Psoas muscle (tissue), 8 donors: Measurements from ENCODE around the gene MEP1B. TPM values are rescaled to one million over a fixed set of nuclear protein-coding genes. Genes with fewer than 3 reads are reported as not detected.

Source experiments
- ATAC-seq, 4 donors: fragments of 200-7000 bp; cut with Tn5 transposase; one replicate each; pipeline ENCODE4 v1.9.1; 2020; ENCODE audit warnings: moderate library complexity in 3 of 4, mild to moderate bottlenecking in 2 of 4
- DNase-seq, 2 donors: peaks; one replicate each; pipeline ENCODE4 v3.0.0-alpha.2; 2020
- H3K27ac ChIP-seq: fragments of 200-600 bp; one replicate; pipeline ENCODE4 v1.8.0; 2022
- H3K27me3 ChIP-seq, 3 donors: fragments of 200-600 bp in 1 of 3; one replicate each; pipeline versions ENCODE4 v1.6.1 to v1.8.0; 2013 to 2022; ENCODE audit warnings: low read length in 2 of 3, mild to moderate bottlenecking in 2 of 3, moderate library complexity in 1 of 3; ENCODE audit not compliant: insufficient read depth in 3 of 3
- H3K36me3 ChIP-seq, 2 donors: fragments of 200-600 bp in 1 of 2; one replicate each; pipeline versions ENCODE4 v1.6.1 to v1.8.0; 2013 to 2022; ENCODE audit warnings: low read depth in 1 of 2, mild to moderate bottlenecking in 1 of 2, moderate library complexity in 1 of 2; ENCODE audit not compliant: insufficient read depth in 1 of 2
- H3K4me1 ChIP-seq: fragments of 200-600 bp; one replicate; pipeline ENCODE4 v1.8.0; 2022
- H3K4me3 ChIP-seq: fragments of 200-600 bp; one replicate; pipeline ENCODE4 v1.8.0; 2022; ENCODE audit warnings: mild to moderate bottlenecking
- H3K9me3 ChIP-seq: fragments of 200-600 bp; one replicate; pipeline ENCODE4 v1.8.0; 2022
- WGBS, 3 donors: extraction: QIAGEN DNeasy Blood & Tissue Kit; methylation state at CpG; one replicate each; pipeline versions ENCODE4 v1.1.6 to v1.1.7; 2013; 5-methylcytosine and 5-hydroxymethylcytosine counted together
- intact Hi-C, 2 donors: fragments of 100-400 bp; cut with DNase I; formaldehyde crosslinking; loops; one replicate each; pipeline versions ENCODE4 v1.11.0 to v1.14.2; 2022
- polyA plus RNA-seq, 3 donors: library from polyadenylated mRNA; stranded (reverse); fragments of 200-250 nt; gene quantifications; one replicate each; pipeline ENCODE4 v1.2.3, GENCODE V29; 2013
- total RNA-seq, 4 donors: library from RNA; stranded (reverse); fragmentation: NEBNext Ultra II Directional in 2 of 4; extraction: Animal tissue kit (Norgen Biotek cat#: 25700) in 2 of 4; gene quantifications; one replicate each; pipeline versions ENCODE4 v1.2.1 to v1.2.4, GENCODE V29; 2021 to 2023
- TF ChIP-seq, protein P1 (sequence below): fragments of 200-600 bp; IDR thresholded peaks from one replicate; pipeline ENCODE4 v1.8.0; 2022; ENCODE audit warnings: antibody characterized with exemption
- donor health status: healthy with polysubstance abuse.
- donor health status: DM: no; HTN: no; CAD: no; lungs with moderate emphysema.
- donor health status: Bipolar disorder and iron deficiency.
- donor health status: healthy.
- donor health status: DM: yes; HTN: yes; CAD: no.
- donor health status: DM: no; HTN: no; CAD: no.
- donor health status: DM: no; HTN: no; CAD: no.
- donor health status: DM: yes; HTN: yes; CAD: no.

Gene MEP1B
- total and polyA plus RNA-seq, 7 donors: 0.16 to 0.38 TPM; not detected in 5

DNA sequence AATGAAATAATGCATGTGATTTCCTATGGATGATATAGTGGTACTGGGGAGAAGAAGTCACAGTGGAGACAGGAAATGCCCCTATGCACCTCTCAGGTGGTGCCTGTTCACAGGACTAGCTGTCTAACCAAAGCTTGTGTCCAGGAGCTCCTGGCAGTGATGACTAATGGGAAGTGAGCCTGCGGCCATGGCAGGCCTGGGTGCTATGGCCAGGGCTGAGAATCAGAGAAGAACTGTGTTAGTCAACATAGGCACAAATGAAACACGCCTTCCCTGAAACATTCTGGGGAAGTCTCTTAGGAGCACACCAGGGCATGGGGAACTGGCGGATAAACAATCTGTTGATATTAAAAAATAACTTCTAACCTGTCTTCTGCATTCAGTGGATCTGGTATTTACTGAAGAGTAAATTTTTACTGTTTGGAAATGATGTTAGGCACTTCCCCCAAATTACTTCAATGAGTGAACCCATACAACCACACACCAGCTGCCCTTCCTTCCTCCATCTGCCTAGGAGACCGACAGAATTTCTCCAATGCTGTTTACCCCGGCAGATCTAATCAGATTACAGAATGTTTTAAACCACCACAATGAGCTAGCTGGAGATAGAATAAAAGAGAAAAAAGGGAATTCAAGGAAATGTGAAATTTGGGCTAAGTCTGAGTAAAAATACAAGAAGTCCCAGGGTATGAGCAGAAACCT is 67.4 kb downstream of the MEP1B start:
- TF ChIP-seq, protein P1, sequence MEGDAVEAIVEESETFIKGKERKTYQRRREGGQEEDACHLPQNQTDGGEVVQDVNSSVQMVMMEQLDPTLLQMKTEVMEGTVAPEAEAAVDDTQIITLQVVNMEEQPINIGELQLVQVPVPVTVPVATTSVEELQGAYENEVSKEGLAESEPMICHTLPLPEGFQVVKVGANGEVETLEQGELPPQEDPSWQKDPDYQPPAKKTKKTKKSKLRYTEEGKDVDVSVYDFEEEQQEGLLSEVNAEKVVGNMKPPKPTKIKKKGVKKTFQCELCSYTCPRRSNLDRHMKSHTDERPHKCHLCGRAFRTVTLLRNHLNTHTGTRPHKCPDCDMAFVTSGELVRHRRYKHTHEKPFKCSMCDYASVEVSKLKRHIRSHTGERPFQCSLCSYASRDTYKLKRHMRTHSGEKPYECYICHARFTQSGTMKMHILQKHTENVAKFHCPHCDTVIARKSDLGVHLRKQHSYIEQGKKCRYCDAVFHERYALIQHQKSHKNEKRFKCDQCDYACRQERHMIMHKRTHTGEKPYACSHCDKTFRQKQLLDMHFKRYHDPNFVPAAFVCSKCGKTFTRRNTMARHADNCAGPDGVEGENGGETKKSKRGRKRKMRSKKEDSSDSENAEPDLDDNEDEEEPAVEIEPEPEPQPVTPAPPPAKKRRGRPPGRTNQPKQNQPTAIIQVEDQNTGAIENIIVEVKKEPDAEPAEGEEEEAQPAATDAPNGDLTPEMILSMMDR: no peak
- Histone ChIP-seq H3K36me3 (no peaks in the 10 kb centered on the region), H3K4me3 (no peak overlapping the region), H3K27ac (no peak overlapping the region), H3K4me1 (no peaks in the 10 kb centered on the region), H3K27me3 (no peaks in the 10 kb centered on the region), H3K9me3 (no peaks in the 10 kb centered on the region)
- WGBS, 3 donors: 79 to 80% (median 80%) methylated on average over 5 of the region's 5 CpGs
- DNase-seq (no peak), ATAC-seq (no peak)
- intact Hi-C loops: no loop called here

DNA sequence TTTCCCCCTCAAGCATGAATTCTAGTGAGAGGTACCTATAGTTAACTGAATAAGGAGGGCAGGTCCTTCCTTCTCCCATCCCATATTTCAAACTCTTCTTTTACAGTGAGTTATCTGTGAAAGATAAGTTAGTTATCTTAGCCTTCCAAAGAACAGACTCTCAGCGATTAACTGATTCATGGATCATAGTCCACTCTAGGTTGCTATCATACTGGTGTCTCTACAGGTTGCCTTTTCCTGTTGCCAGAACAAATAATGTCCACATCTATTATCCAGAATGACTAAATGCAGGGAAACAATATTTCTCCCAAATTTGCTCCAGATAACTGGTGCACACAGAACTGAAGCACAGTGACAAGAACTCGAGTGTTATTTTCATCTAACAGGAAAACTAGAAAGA is 68.3 kb downstream of the MEP1B start:
- TF ChIP-seq, protein P1: no peak
- no peaks in the 10 kb centered on the region for H3K9me3 ChIP-seq
- intact Hi-C loops: no loop called here
- H3K27me3 ChIP-seq: no peaks in the 10 kb centered on the region
- H3K36me3 ChIP-seq: no peaks in the 10 kb centered on the region
- no peak for DNase-seq
- ATAC-seq: no peak
- H3K27ac ChIP-seq: no peak overlapping the region
- no peaks in the 10 kb centered on the region for H3K4me1 ChIP-seq
- H3K4me3 ChIP-seq: no peak overlapping the region
- WGBS, 3 donors: 83 to 91% (median 86%) methylated on average over 2 of the region's 2 CpGs

DNA sequence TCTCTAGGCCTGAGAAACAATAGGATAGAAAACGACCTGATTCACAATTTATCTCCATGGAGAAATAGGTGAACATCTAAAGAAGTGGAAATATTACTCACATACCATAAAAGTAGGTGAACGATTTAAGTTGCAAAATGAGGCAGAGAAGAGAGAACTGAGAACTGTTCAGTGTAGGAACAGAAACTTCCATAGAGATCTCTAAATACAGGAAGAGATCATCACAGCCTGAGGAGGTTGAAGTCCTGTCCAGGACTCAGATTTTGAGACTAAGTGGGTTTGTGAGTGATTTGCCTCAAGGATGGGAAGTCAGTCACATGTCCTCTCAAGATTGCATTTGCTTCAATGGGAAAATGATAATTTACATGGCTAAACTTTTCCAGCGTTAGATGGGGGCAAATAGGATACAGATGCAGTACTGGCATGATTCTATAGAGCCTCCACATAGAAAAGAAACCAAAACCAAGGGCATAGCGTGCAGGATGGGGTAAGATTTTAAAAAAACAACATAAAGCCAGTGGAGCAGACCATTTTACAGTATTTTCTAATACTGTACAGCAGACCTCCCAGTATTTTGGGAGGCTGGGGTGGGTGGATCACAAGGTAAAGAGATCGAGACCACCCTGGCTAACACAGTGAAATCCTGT is 68.8 kb downstream of the MEP1B start:
- Histone ChIP-seq H3K4me1 (no peaks in the 10 kb centered on the region), H3K9me3 (no peaks in the 10 kb centered on the region), H3K27me3 (no peaks in the 10 kb centered on the region), H3K36me3 (no peaks in the 10 kb centered on the region), H3K27ac (no peak overlapping the region), H3K4me3 (no peak overlapping the region)
- intact Hi-C loops: no loop called here
- ATAC-seq (no peak), DNase-seq (no peak)
- TF ChIP-seq, protein P1: no peak
- 79 to 82% (median 81%) methylated on average over 5 of the region's 5 CpGs for WGBS, 3 donors

DNA sequence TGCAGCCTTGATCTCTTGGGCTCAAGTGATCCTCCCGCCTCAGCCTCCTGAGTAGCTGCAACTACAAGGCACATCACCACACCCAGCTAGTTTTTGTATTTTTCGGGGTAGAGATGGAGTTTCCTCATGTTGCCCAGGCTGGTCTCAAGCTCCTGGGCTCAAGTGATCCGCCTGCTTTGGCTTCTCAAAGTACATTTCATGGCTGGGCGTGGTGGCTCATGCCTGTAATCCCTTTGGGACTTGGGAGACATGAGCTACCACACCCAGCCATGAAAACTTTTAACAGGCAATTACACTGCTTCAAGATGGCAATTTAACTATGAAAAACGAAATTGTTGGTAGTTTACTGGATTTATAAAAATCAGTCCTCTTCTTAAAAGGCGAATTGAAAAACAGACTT is 69.7 kb downstream of the MEP1B start:
- Histone ChIP-seq H3K27ac (no peak overlapping the region), H3K4me1 (no peaks in the 10 kb centered on the region), H3K9me3 (no peaks in the 10 kb centered on the region), H3K4me3 (no peak overlapping the region), H3K36me3 (no peaks in the 10 kb centered on the region), H3K27me3 (no peaks in the 10 kb centered on the region)
- TF ChIP-seq, protein P1: no peak
- WGBS, 3 donors: 59 to 75% (median 63%) methylated on average over 6 of the region's 6 CpGs
- DNase-seq (no peak), ATAC-seq (no peak)
- intact Hi-C loops: no loop called here
